Endodermal cell (in vitro differentiated cells): ENCODE data around the gene ASF1A. TPM values are rescaled to one million over a fixed set of nuclear protein-coding genes. Genes with fewer than 3 reads are reported as not detected.

Source experiments
- DNase-seq: peaks from one replicate; pipeline ENCODE4 v3.0.0-alpha.2; 2017
- H3K27ac ChIP-seq: 2 replicates; pipeline ENCODE4 v1.5.1; 2013; ENCODE audit warnings: mild to moderate bottlenecking, low read depth, low read length, moderate library complexity
- H3K27me3 ChIP-seq: 2 replicates; pipeline ENCODE4 v1.6.1; 2013; ENCODE audit warnings: mild to moderate bottlenecking, low read length, moderate library complexity; ENCODE audit not compliant: insufficient read depth, control insufficient read depth, poor library complexity, severe bottlenecking
- H3K36me3 ChIP-seq: 2 replicates; pipeline ENCODE4 v1.7.0; 2013; ENCODE audit warnings: mild to moderate bottlenecking, low read length, moderate library complexity; ENCODE audit not compliant: control insufficient read depth, insufficient read depth
- H3K4me1 ChIP-seq: one replicate; pipeline ENCODE4 v1.7.0; 2013; ENCODE audit warnings: low read length; ENCODE audit not compliant: control insufficient read depth, insufficient read depth
- H3K4me3 ChIP-seq: 2 replicates; pipeline ENCODE4 v1.5.1; 2013; ENCODE audit warnings: mild to moderate bottlenecking, low read length, moderate library complexity
- H3K9ac ChIP-seq: 2 replicates; pipeline ENCODE4 v1.6.1; 2013; ENCODE audit warnings: mild to moderate bottlenecking, low read length, moderate library complexity; ENCODE audit not compliant: poor library complexity, severe bottlenecking; ENCODE audit errors: extremely low read depth
- H3K9me3 ChIP-seq: 2 replicates; pipeline ENCODE4 v1.6.1; 2013; ENCODE audit warnings: mild to moderate bottlenecking, low read length, moderate library complexity; ENCODE audit not compliant: control insufficient read depth
- H3K27ac Mint-ChIP-seq: 2 replicates; pipeline ENCODE4 v1.8.0; 2020; ENCODE audit warnings: mixed read lengths
- H3K27me3 Mint-ChIP-seq: 2 replicates; pipeline ENCODE4 v1.8.0; 2021; ENCODE audit warnings: mild to moderate bottlenecking, mixed read lengths; ENCODE audit not compliant: insufficient read depth
- H3K36me3 Mint-ChIP-seq: 2 replicates; pipeline ENCODE4 v1.8.0; 2020; ENCODE audit warnings: low read depth, mixed read lengths
- H3K4me1 Mint-ChIP-seq: 2 replicates; pipeline ENCODE4 v1.8.0; 2020; ENCODE audit warnings: mixed read lengths
- H3K4me3 Mint-ChIP-seq: 2 replicates; pipeline ENCODE4 v1.8.0; 2020; ENCODE audit warnings: mild to moderate bottlenecking, moderate library complexity, mixed read lengths
- H3K9me3 Mint-ChIP-seq: 2 replicates; pipeline ENCODE4 v1.8.0; 2020; ENCODE audit warnings: mild to moderate bottlenecking, mixed read lengths
- CTCF ChIP-seq: fragments of 200-600 bp; sonication (generic); conservative IDR thresholded peaks from 2 replicates; pipeline ENCODE4 v1.5.0; 2021; ENCODE audit warnings: antibody characterized with exemption, mild to moderate bottlenecking
- WGBS, 2 experiments: methylation state at CpG; one replicate each; pipeline versions ENCODE4 v1.1.5 to v1.1.7; 2013; ENCODE audit warnings: missing lambda C conversion rate in 2 of 2, mixed read lengths in 1 of 2; ENCODE audit not compliant: insufficient coverage in 1 of 2, insufficient read length in 1 of 2; 5-methylcytosine and 5-hydroxymethylcytosine counted together
- total RNA-seq, 2 donors: library from RNA; stranded (reverse); fragmentation: NEBNext Ultra II Directional in 1 of 2; extraction: Animal tissue kit (Norgen Biotek cat#: 25700) in 1 of 2; gene quantifications; 2 replicates in 1 of 2; 3 replicates in 1 of 2; pipeline ENCODE4 v1.2.1, GENCODE V29; 2021

The ASF1A gene
- total RNA-seq, 2 donors from 2014 or later, result 44.5 to 54.9 TPM

DNA sequence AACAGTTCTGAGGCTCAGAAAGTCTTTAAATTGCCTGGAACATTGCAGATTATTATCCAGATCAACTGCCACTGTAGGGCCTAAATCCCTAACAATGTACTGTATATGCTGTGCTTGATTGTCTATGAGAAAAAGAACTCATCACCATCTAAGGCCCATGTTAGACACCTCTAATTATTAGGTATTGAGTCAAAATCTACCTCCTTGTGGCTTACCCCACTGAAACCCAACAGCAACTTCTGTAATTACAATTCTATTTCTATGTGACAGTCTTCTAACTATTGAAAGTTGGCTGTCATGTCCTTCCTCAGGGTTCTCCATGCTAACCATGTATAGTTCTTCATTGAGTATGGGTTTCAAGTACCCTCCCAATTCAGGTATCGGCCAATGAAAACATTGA lies 27.1 kb downstream of the ASF1A start:
- H3K4me1 Mint-ChIP-seq, result no peaks in the 10 kb centered on the region

DNA sequence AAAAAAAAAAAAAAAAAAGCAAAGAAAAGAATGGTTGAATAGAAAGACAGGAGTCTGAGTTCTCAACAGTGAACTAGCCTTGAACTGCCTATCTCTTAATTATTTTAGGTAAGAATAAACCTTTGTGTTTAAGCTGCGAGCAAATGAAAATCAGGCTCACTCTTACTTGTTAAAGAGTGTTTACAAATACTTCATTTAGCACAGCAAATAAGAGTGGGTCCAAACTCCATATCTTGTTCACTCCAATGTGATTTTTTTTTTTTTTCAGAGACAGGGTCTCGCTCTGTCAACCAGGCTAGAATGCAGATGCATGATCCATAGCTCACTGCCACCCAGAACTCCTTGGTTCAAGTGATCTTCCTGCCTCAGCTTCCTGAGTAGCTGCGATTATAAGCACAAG lies 29.1 kb downstream of the ASF1A start:
- H3K4me1 Mint-ChIP-seq, result no peaks in the 10 kb centered on the region
- DNase-seq, result no peak
- Histone ChIP-seq H3K9me3 (no peaks in the 10 kb centered on the region), H3K36me3 (peaks cover 86% of the 10 kb centered on the region), H3K4me3 (no peak overlapping the region), H3K27ac (no peak overlapping the region), H3K27me3 (no peaks in the 10 kb centered on the region), H3K9ac (no peak overlapping the region), H3K4me1 (no peaks in the 10 kb centered on the region)
- H3K9me3 Mint-ChIP-seq, result no peaks in the 10 kb centered on the region
- TF ChIP-seq CTCF, result no peak
- WGBS, 2 experiments, result 91 to 97% methylated on average over 3 of the region's 3 CpGs
- no peak overlapping the region for H3K4me3 Mint-ChIP-seq
- H3K36me3 Mint-ChIP-seq, result peaks cover 48% of the 10 kb centered on the region
- no peaks in the 10 kb centered on the region for H3K27me3 Mint-ChIP-seq
- H3K27ac Mint-ChIP-seq, result no peak overlapping the region

More for the DNA sequence above, 27.1 kb downstream of the ASF1A start:
- no peaks in the 10 kb centered on the region for H3K27me3 ChIP-seq
- H3K36me3 Mint-ChIP-seq, result peaks cover 38% of the 10 kb centered on the region
- WGBS, 2 experiments, result 95 to 100% methylated on average over 1 of the region's 1 CpG
- no peaks in the 10 kb centered on the region for H3K27me3 Mint-ChIP-seq
- no peaks in the 10 kb centered on the region for H3K4me1 ChIP-seq
- no peak overlapping the region for H3K9ac ChIP-seq
- no peaks in the 10 kb centered on the region for H3K9me3 Mint-ChIP-seq
- no peak for DNase-seq
- H3K4me3 Mint-ChIP-seq, result no peak overlapping the region
- H3K4me3 ChIP-seq, result no peak overlapping the region
- H3K27ac ChIP-seq, result no peak overlapping the region
- H3K36me3 ChIP-seq, result peaks cover 90% of the 10 kb centered on the region
- no peaks in the 10 kb centered on the region for H3K9me3 ChIP-seq
- no peak overlapping the region for H3K27ac Mint-ChIP-seq
- no peak for TF ChIP-seq CTCF

- no peaks in the 10 kb centered on the region for H3K27me3 ChIP-seq
- no peaks in the 10 kb centered on the region for H3K27me3 Mint-ChIP-seq
- no peak overlapping the region for H3K9ac ChIP-seq
- H3K27ac Mint-ChIP-seq, result no peak overlapping the region
- peaks cover 8% of the 10 kb centered on the region for H3K4me1 Mint-ChIP-seq
- peaks cover 54% of the 10 kb centered on the region for H3K36me3 Mint-ChIP-seq
- H3K9me3 ChIP-seq, result no peaks in the 10 kb centered on the region
- H3K9me3 Mint-ChIP-seq, result no peaks in the 10 kb centered on the region
- H3K27ac ChIP-seq, result no peak overlapping the region
- H3K36me3 ChIP-seq, result peaks cover 58% of the 10 kb centered on the region
- H3K4me1 ChIP-seq, result no peaks in the 10 kb centered on the region
- TF ChIP-seq CTCF, result peak; percentile 44
- H3K4me3 Mint-ChIP-seq, result no peak overlapping the region
- DNase-seq, result no peak
- no peak overlapping the region for H3K4me3 ChIP-seq
- 92 to 93% methylated on average over 3 of the region's 3 CpGs for WGBS, 2 experiments
Observed at GRCh38 chr6:118930680-118931079, 36.7 kb downstream of the ASF1A start.
